HG02943 (cell line): ENCODE measurements around the gene SPAG16.
"Not testable (repeated sequence)": the region's sequence is repeated elsewhere in the genome, so short reads cannot be mapped to it uniquely, and the experiment has no call there.

Experiments used
- ATAC-seq: cut with Tn5 transposase; IDR thresholded peaks from one replicate; pipeline ENCODE4 v1.9.1; 2021; ENCODE audit warnings: mild to moderate bottlenecking, low read depth, moderate library complexity; ENCODE audit not compliant: unreplicated experiment

SPAG16 gene

DNA sequence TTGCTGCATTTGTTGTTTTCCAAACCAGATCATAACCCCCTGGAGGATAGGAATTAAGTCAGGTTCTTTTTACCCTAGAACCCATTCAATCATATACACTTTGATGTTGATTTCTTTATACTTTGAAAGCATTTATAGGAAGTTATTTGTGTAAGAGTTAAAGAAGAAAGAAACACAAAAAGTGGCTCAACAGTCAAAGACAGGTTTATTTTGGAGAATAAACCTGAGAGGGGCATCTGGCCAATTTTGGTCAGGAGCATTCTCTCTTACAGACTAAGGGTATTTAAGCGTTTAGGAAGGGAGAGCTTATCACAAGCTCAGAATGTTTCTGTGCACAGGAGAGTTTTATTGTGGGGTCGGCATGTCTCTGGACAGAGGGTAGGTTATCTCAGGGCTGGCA, 398.0 kb downstream of the SPAG16 start:
- no peak for ATAC-seq

DNA sequence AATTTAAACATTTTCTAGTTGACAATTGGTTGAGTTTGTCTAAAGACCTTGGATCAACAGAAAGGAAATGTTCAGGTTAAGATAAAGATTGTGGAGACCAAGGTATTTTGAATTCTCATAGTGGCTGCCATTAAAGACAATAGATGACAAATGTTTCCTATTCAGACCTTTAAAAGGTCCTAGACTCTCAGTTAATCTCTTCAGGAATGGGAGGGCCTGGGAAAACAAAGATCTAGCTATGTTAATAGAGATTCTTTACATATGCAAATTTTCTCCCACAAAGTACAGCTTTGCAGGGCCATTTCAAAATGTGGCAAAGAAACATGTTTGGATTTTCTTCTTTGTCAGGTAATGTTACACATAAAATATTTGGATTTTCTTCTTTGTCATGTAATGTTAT, 403.9 kb downstream of the SPAG16 start:
- no peak for ATAC-seq

DNA sequence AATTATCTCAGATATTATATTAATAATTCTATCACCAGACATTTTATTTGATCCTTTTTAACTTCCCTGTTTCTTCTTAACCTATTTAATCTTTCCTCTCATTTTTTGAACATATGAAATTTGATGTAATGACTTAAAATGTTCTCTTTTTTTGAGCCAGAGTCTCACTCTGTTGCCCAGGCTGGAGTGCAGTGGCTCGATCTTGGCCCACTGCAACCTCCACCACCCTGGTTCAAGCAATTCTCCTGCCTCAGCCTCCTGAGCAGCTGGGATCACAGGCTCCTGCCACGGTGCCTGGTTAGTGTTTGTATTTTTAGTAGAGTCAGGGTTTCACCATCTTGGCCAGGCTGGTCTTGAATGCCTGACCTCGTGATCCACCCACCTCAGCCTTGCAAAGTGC, 404.6 kb downstream of the SPAG16 start:
- not testable (repeated sequence) for ATAC-seq

DNA sequence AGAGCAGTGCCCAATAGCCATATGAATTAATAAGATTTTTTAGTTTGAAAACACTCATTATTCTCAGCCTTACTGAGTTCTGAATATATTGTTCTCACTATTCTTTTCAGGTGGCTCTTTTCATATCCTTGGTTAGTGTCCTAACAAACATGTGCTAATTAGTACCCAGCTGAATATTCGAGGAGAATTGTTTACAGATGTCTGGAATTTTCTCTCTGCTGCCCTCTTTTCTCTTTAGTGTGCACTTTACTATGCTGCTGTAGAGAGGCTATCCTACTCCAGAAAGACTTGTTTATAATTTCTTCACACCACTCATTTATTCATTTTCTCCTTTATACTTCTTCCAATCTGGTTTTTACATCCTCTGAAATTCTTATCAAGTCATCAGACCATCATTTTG, 405.3 kb downstream of the SPAG16 start:
- ATAC-seq = no peak

DNA sequence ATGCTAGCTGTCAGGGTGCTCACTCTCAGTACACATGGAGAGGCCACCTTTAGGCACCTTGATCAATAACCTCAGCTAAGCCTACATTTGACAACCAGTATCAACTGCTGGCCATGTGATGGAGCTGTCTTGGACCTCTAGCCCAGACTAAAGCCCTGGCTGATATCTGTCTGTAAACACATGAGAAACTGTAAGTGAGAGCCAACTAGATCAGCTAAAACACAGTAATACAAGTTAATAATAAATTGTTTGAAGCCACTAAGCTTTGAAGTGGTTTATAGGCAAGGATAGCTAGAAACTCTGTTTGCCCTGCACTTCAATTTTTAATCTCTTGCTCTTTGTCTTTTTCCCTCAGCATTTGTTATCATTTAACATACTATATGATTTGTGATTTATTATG, 407.1 kb downstream of the SPAG16 start:
- ATAC-seq = no peak

- no peak for ATAC-seq
These were observed 412.2 kb downstream of the SPAG16 start for GRCh38 chr2:213696442-213696841.

GRCh38 chr2:213701365-213701764, 417.1 kb downstream of the SPAG16 start:
- not testable (repeated sequence) for ATAC-seq

GRCh38 chr2:213703406-213704098, 419.3 kb downstream of the SPAG16 start:
- ATAC-seq = no peak

DNA sequence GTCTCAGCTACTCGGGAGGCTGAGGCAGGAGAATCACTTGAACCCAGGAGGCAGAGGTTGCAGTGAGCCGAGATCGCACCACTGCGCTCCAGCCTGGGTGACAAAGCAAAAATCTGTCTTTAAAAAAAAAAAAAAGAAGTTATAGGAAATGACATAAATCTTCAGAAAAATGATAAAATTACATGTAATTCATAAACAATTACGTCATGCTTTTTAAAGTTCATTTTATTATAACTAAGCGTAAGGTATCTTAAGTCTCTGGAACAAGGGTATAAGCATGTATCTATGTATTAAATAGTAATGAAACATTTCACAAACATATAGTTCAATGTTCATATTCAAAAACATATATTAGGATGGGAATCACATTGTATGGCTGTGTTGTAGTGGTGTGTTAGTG, 425.9 kb downstream of the SPAG16 start:
- ATAC-seq = no peak

GRCh38 chr2:213718411-213718810, 434.1 kb downstream of the SPAG16 start:
- ATAC-seq = not testable (repeated sequence)

GRCh38 chr2:213722565-213722964, 438.3 kb downstream of the SPAG16 start:
- ATAC-seq = no peak

DNA sequence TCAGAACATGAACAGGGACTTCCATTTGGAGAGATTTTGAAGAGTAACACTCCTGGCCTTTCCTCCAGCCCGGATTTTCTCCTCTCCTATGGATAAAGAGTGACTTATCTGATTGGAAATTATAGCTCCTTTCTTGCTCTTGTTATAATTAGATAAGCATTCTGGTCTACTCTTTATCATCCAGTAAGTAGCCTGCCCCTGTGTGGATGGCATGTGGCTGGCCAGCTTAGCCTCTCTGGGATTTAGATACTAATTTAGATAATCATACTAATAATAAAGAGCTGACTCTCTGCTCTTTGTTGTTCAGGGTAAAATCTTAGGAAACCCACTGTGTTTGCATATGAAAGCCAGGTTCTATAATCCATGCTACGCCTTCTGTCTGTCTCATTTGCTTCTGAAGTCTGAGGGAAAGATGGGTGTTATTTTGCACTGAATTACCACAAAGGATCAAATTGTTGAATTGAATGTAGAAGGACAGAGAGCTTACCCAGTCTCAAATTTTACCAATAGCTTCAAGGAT, 438.8 kb downstream of the SPAG16 start:
- no peak for ATAC-seq

- no peak for ATAC-seq
These were observed 439.4 kb downstream of the SPAG16 start for GRCh38 chr2:213723707-213724106.

DNA sequence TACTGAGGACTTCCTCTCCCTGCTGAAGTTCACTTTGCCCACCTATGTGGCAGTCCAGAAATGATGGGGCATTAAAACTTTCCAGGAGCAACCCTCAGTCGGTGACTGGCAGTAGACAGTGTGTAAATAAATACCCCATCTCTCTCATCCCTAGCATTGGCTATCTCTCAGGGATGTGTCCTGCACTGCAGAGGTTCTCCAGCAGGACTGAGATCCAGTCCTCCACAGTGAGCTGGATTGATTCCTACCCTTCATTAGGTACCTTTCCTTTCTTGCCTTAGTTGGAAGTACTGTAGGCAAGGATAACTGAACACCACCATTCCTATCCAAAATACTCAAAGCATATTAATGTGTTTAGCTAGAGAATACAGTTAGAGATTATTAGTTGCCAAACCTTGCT, 441.8 kb downstream of the SPAG16 start:
- no peak for ATAC-seq

DNA sequence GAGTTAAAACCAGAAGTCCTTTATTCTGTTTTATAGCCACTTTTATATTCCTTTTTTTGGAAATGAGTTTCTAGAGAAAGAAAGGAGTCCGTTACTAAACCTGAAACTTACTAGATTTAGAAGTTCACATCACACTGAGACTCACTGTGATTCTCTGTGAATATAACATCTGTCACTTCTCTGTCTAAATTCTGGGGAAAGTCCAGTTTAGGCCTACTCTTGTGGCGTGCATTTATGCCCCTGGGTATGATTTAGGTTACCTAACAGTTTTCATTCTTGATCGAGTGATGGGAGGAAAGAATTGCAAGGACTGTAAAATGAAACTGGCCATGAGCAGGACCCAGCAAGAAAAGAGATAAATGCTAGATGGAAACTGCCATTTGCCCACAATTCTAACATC, 449.6 kb downstream of the SPAG16 start:
- ATAC-seq = peak; percentile 64

DNA sequence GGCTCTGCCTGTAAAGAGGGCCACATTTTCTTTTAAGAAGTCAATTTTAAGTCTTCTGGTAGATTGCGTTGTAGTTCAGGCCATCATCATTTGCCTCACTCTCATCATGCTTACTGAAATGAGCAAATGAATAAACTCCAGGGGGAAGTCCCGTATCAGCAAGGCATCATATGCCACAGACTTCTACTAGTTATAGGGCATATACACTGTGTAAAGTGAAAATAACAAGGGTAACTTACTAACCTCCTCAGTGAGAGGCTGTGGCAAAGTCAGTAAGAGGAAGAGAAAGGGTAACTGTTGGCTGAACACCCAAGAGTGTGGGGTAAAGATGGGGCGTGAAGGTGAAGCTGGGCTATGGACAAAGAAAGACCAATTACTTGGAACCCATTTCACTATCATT, 456.2 kb downstream of the SPAG16 start:
- ATAC-seq = no peak

- no peak for ATAC-seq
These were observed 467.2 kb downstream of the SPAG16 start for GRCh38 chr2:213751446-213751845.

GRCh38 chr2:213752575-213752974, 468.3 kb downstream of the SPAG16 start:
- ATAC-seq = no peak

DNA sequence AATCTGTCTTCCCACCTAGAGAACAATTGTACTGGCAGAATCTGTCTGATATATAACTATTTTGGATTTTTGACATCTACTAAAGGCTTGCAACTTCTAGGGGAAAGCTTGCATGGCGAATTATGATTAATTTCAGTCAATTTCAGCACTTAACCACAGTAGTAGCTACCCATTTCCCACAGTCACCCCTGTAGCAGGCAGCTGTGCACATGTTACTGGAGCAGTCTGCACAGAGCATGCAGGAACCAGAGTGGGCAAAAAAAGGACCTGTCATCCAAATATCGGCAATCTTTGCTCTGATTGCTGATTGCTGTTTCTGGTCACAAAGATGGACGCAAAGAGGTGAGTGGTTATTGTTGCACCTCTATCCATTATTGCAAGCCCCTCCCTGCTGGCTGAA, 473.3 kb downstream of the SPAG16 start:
- ATAC-seq = no peak

DNA sequence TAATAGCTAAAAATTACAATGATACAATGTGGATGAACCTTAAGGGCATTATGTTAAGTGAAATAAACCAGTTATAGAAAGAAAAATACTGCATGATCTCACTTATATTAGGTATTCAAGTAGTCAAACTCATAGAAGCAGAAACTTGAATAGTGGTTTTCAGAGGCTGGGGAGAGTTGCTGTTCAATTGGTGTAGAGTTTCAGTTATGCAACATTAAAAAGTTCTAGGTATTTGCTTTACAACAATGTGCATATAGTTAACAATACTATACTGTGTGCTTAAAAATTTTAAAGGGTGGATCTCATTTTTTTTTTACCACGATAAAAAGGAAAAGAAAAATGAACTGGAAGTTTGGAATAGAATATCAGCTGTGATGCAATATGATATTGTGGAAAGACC, 479.1 kb downstream of the SPAG16 start:
- no peak for ATAC-seq

DNA sequence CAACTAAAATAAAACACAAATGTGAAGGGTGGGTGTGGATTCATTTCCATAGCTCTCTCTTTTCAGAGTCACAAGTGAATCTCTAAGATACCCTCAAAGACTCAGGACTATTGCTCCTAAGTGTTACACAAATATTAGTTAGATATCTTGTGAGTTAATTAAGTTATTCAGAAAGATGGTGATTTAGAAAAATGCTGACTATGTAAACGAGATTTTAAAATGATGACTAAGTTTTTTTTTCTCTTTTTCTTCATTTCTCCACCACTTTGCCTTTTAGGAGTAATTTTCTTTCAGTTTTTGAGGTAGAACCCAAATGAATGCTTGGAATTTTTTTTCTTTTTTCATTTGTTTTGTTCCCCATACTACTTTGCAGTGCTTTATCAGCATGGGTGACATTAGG, 479.7 kb downstream of the SPAG16 start:
- ATAC-seq = no peak

DNA sequence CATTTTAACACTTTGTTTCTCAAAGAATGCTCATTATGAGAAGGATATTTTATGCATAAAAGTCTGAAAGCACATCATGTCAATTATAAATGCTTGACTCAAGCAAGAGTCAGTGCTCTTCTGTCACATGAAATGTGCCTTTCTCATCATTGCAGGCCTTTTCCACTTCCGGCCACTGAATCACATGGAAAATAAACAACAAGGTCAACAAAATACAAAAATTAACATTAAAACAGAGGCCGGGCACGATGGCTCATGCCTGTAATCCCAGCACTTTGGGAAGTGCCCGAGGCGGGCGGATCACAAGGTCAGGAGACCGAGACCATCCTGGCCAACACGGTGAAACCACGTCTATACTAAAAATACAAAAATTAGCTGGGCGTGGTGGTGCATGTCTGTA, 480.6 kb downstream of the SPAG16 start:
- no peak for ATAC-seq

GRCh38 chr2:213766062-213766461, 481.8 kb downstream of the SPAG16 start:
- peak; percentile 34 for ATAC-seq
